K562 (cell line): Measurements from ENCODE around the gene GET3. TPM values are rescaled to one million over a fixed set of nuclear protein-coding genes. Genes with fewer than 3 reads are reported as not detected.

Experiments used
- CBX8 ChIP-seq: fragments of 200-600 bp; sonication (generic); IDR thresholded peaks from 2 replicates; pipeline ENCODE4 v1.6.1; 2012; ENCODE audit warnings: borderline replicate concordance, mixed run types, low read depth, mild to moderate bottlenecking, moderate library complexity, mixed read lengths, low read length, control low read depth, inconsistent platforms; ENCODE audit not compliant: poor library complexity, severe bottlenecking; ENCODE audit errors: extremely low read depth
- CREM ChIP-seq: IDR thresholded peaks from 2 replicates; pipeline ENCODE4 v1.6.1; 2014; ENCODE audit warnings: antibody characterized with exemption, low read depth
- HMG20B ChIP-seq: fragments of 250-450 bp; sonication (Bioruptor Pico); IDR thresholded peaks from 2 replicates; pipeline ENCODE4 v1.5.0; 2021; ENCODE audit warnings: mild to moderate bottlenecking
- MED1 ChIP-seq: sonication (generic); formaldehyde crosslinking; IDR thresholded peaks from 2 replicates; pipeline ENCODE4 v1.8.1; 2023; ENCODE audit warnings: missing genetic modification reagents, borderline replicate concordance
- MLLT1 ChIP-seq, 2 experiments: fragments of 450-650 bp; IDR thresholded peaks; 2 replicates each; pipeline ENCODE4 v1.6.1; 2016
- NR0B1 ChIP-seq: fragments of 450-650 bp; IDR thresholded peaks from one replicate; pipeline ENCODE4 v1.6.1; 2018; ENCODE audit warnings: mild to moderate bottlenecking, moderate library complexity; ENCODE audit not compliant: partially characterized antibody
- PTRF ChIP-seq: fragments of 450-650 bp; IDR thresholded peaks from 2 replicates; pipeline ENCODE4 v1.6.1; 2016; ENCODE audit warnings: mild to moderate bottlenecking, missing genetic modification characterization, missing compliant biosample characterization
- SETDB1 ChIP-seq: IDR thresholded peaks from one replicate; pipeline ENCODE4 v1.6.1; 2012; ENCODE audit warnings: low read length, control low read depth, inconsistent platforms
- TAF15 ChIP-seq: fragments of 200-400 bp; formaldehyde crosslinking; IDR thresholded peaks from 2 replicates; pipeline ENCODE4 v1.6.1; 2017; ENCODE audit warnings: mild to moderate bottlenecking, low read depth, low read length, moderate library complexity
- UBTF ChIP-seq, 2 experiments: IDR thresholded peaks; 2 replicates each; pipeline ENCODE4 v1.6.1; 2012; ENCODE audit warnings: improper control_type of control experiment in 2 of 2, low read depth in 2 of 2, low read length in 2 of 2, borderline replicate concordance in 1 of 2
- VEZF1 ChIP-seq: fragments of 200-800 bp; sonication (Bioruptor generic); IDR thresholded peaks from 2 replicates; pipeline ENCODE4 v1.6.1; 2017; ENCODE audit warnings: missing genetic modification characterization, missing compliant biosample characterization
- ZC3H4 ChIP-seq: sonication (generic); formaldehyde crosslinking; IDR thresholded peaks from 2 replicates; pipeline ENCODE4 v1.9.0; 2021; ENCODE audit warnings: missing genetic modification reagents, borderline replicate concordance
- ZHX1 ChIP-seq: fragments of 150-350 bp; conservative IDR thresholded peaks from 2 replicates; pipeline ENCODE4 v1.6.1; 2014; ENCODE audit warnings: low read length
- ZNF232 ChIP-seq: sonication (generic); formaldehyde crosslinking; IDR thresholded peaks from 2 replicates; pipeline ENCODE4 v1.8.0; 2022; ENCODE audit warnings: mild to moderate bottlenecking, missing genetic modification reagents
- ZNF316 ChIP-seq: fragments of 450-650 bp; IDR thresholded peaks from 2 replicates; pipeline ENCODE4 v1.6.1; 2016
- ZNF354B ChIP-seq: fragments of 250-450 bp; sonication (Bioruptor Pico); IDR thresholded peaks from 2 replicates; pipeline ENCODE4 v1.4.0; 2020
- ZNF583 ChIP-seq: fragments of 250-450 bp; sonication (Bioruptor Pico); IDR thresholded peaks from 2 replicates; pipeline ENCODE4 v1.4.0; 2020
- polyA plus RNA-seq, 8 experiments: library from polyadenylated mRNA; depleted of rRNA in 4 of 8; stranded (reverse) in 5 of 8; unstranded in 3 of 8; fragments of >200 nt; fragmentation: Nextera tagmentation in 2 of 8; fragmentation: Illumina TruSeq in 1 of 8; extraction: Ambion mirVana in 2 of 8; extraction: Trizol in 1 of 8; gene quantifications; 2 replicates each; pipeline versions ENCODE4 v1.2.1 to v1.2.3, GENCODE V29; 2011 to 2014; ENCODE audit warnings: inconsistent platforms in 1 of 8, missing spikeins in 1 of 8
- total RNA-seq, 7 experiments: library from RNA; depleted of rRNA in 6 of 7; stranded (reverse); fragments of >200 nt in 6 of 7; fragmentation: Illumina TruSeq in 2 of 7; extraction: Trizol in 2 of 7; gene quantifications; 2 replicates each; pipeline versions ENCODE4 v1.2.1 to v1.2.3, GENCODE V29; 2011 to 2021; ENCODE audit warnings: low replicate concordance in 1 of 7

GET3 gene
- total and polyA plus RNA-seq, 9 of the 15 experiments (the other 6 are each of a cell fraction or from before 2014, with no cell fraction given): 8.3 to 83.5 (median 51.8) TPM

GRCh38 chr19:12796146-12797071 is 59.1 kb downstream of the GET3 start (continued):
- TF ChIP-seq NR0B1: no peak
- no peak for TF ChIP-seq HMG20B
- TF ChIP-seq ZNF583 (CRISPR knock-in tag): no peak
- no peak for TF ChIP-seq ZC3H4 (CRISPR knock-in tag)
- TF ChIP-seq MLLT1 (IDR thresholded peaks at IDR 0.05): peak; percentile 62; a peak in 2 of 4 replicates
- no peak for TF ChIP-seq PTRF (tag)
- no peak for TF ChIP-seq SETDB1
- TF ChIP-seq ZHX1: no peak
- TF ChIP-seq MED1: no peak
- no peak for TF ChIP-seq CBX8
- no peak for TF ChIP-seq TAF15
- TF ChIP-seq ZNF232: no peak
- TF ChIP-seq ZNF316: no peak
- 0 out of 4 replicates have a peak, but pooled peaks of 1 of the 2 experiments have one; percentile 49 for TF ChIP-seq UBTF (IDR thresholded peaks at IDR 0.05; ENCODE audit: borderline replicate concordance in 1 of 2, low read depth in 2 of 2, low read length in 2 of 2)
- TF ChIP-seq CREM: peak; percentile 38
- TF ChIP-seq ZNF354B (CRISPR knock-in tag): no peak
- 0 out of 2 replicates have a peak, but pooled peaks have one; percentile 47 for TF ChIP-seq VEZF1
